ENCODE measurements around the gene KRT36.

- TF ChIP-seq EZH2 (IDR thresholded peaks at IDR 0.05; ENCODE audit: borderline replicate concordance, control insufficient read depth, low read depth, low read length) (no peak), CTCF (IDR thresholded peaks at IDR 0.05 in 2 of 3, conservative IDR thresholded peaks at IDR 0.05 in 1 of 3; ENCODE audit: control insufficient read depth in 2 of 3, extremely low read depth in 1 of 3, insufficient read depth in 1 of 3, low read depth in 3 of 3, low read length in 3 of 3) (no peak), YY1 (IDR thresholded peaks at IDR 0.05; ENCODE audit: low read depth, low read length) (no peak), NRF1 (conservative IDR thresholded peaks at IDR 0.05; ENCODE audit: low read depth, low read length) (no peak), ETV6 (conservative IDR thresholded peaks at IDR 0.05 in 1 of 2, IDR thresholded peaks at IDR 0.05 in 1 of 2; ENCODE audit: borderline replicate concordance in 1 of 2, low read depth in 1 of 2) (no peak), MYC (IDR thresholded peaks at IDR 0.05; ENCODE audit: insufficient read depth, insufficient read length, insufficient replicate concordance, low read length, severe bottlenecking) (no peak), KDM1A (IDR thresholded peaks at IDR 0.05; ENCODE audit: borderline replicate concordance) (no peak), KAT2A (conservative IDR thresholded peaks at IDR 0.05; ENCODE audit: control insufficient read depth, low read depth, low read length) (no peak), SP1 (IDR thresholded peaks at IDR 0.05; ENCODE audit: low read depth, low read length) (no peak), POLR2A (IDR thresholded peaks at IDR 0.05; ENCODE audit: low read depth, low read length) (no peak), POLR2AphosphoS5 (IDR thresholded peaks at IDR 0.05; ENCODE audit: low read length) (no peak), ATF7 (IDR thresholded peaks at IDR 0.05; ENCODE audit: low read depth) (no peak)
Measured at GRCh38 chr17:41444186-41444585, 45.5 kb downstream of the KRT36 start.
